Smooth muscle cell (in vitro differentiated cells): ENCODE measurements around the gene ACOX3. TPM values are rescaled to one million over a fixed set of nuclear protein-coding genes. Genes with fewer than 3 reads are reported as not detected.

Source experiments
- DNase-seq: peaks from one replicate; lab custom pipeline; 2025; ENCODE audit not compliant: unreplicated experiment; lab: John Stamatoyannopoulos, UW
- H2AFZ ChIP-seq: fragments of 200-600 bp; sonication (generic); 2 replicates; pipeline ENCODE4 v1.6.0; 2016; ENCODE audit warnings: antibody characterized with exemption, low read depth, mild to moderate bottlenecking
- H3F3A ChIP-seq: fragments of 200-600 bp; sonication (generic); 2 replicates; pipeline ENCODE4 v1.6.0; 2017; ENCODE audit warnings: antibody characterized with exemption, low read depth
- H3K27ac ChIP-seq: fragments of 200-600 bp; sonication (generic); 2 replicates; pipeline ENCODE4 v1.5.1; 2016; ENCODE audit warnings: low read depth, mild to moderate bottlenecking
- H3K27me3 ChIP-seq: fragments of 200-600 bp; sonication (generic); 2 replicates; pipeline ENCODE4 v1.6.1; 2016; ENCODE audit warnings: low read depth, mild to moderate bottlenecking
- H3K36me3 ChIP-seq: fragments of 200-600 bp; sonication (generic); 2 replicates; pipeline ENCODE4 v1.5.1; 2016; ENCODE audit warnings: low read depth
- H3K4me1 ChIP-seq: fragments of 200-600 bp; sonication (generic); 2 replicates; pipeline ENCODE4 v1.5.1; 2016; ENCODE audit warnings: low read depth
- H3K4me2 ChIP-seq: fragments of 200-600 bp; sonication (generic); 2 replicates; pipeline ENCODE4 v1.6.0; 2016; ENCODE audit warnings: mild to moderate bottlenecking
- H3K4me3 ChIP-seq: fragments of 200-600 bp; sonication (generic); 2 replicates; pipeline ENCODE4 v1.5.1; 2016; ENCODE audit warnings: mild to moderate bottlenecking
- H3K79me2 ChIP-seq: fragments of 200-600 bp; sonication (generic); 2 replicates; pipeline ENCODE4 v1.6.0; 2016; ENCODE audit warnings: low read depth, mild to moderate bottlenecking
- H3K9ac ChIP-seq: fragments of 200-600 bp; sonication (generic); 2 replicates; pipeline ENCODE4 v1.6.0; 2016; ENCODE audit warnings: low read depth
- H3K9me3 ChIP-seq: fragments of 200-600 bp; sonication (generic); replicated peaks from 2 replicates; pipeline ENCODE4 v1.5.1; 2016; ENCODE audit warnings: low read depth
- H4K20me1 ChIP-seq: fragments of 200-600 bp; sonication (generic); 2 replicates; pipeline ENCODE4 v1.6.0; 2016; ENCODE audit warnings: low read depth
- CTCF ChIP-seq: fragments of 200-600 bp; sonication (generic); IDR thresholded peaks from 2 replicates; pipeline ENCODE4 v1.5.1; 2017; ENCODE audit warnings: borderline replicate concordance, mild to moderate bottlenecking, antibody characterized with exemption; ENCODE audit not compliant: insufficient read depth, poor library complexity, severe bottlenecking
- WGBS: methylation state at CpG from one replicate; pipeline ENCODE4 v1.1.7; 2016; ENCODE audit warnings: low lambda C conversion rate; 5-methylcytosine and 5-hydroxymethylcytosine counted together
- polyA plus RNA-seq: library from polyadenylated mRNA; unstranded; fragments of >200 nt; fragmentation: Nextera tagmentation; extraction: Ambion mirVana; gene quantifications from 2 replicates; pipeline ENCODE4 v1.2.1, GENCODE V29; 2016
- total RNA-seq: library from RNA; depleted of rRNA; stranded (reverse); fragments of >200 nt; gene quantifications from 2 replicates; pipeline ENCODE4 v1.2.3, GENCODE V29; 2014

Gene ACOX3
- total and polyA plus RNA-seq, 2 experiments from 2014 or later, result 25.0 to 27.9 TPM

GRCh38 chr4:8477095-8477635, 36.6 kb upstream of the ACOX3 start:
- no peak overlapping the region for H3K4me2 ChIP-seq
- no peaks in the 10 kb centered on the region for H3K79me2 ChIP-seq
- TF ChIP-seq CTCF, result no peak
- no peak overlapping the region for H3K4me3 ChIP-seq
- no peak overlapping the region for H3K9ac ChIP-seq
- 98% methylated on average over 16 of the region's 16 CpGs for WGBS
- H3F3A ChIP-seq, result no peaks in the 10 kb centered on the region
- H3K27ac ChIP-seq, result no peak overlapping the region
- DNase-seq, result no peak
- H3K4me1 ChIP-seq, result no peaks in the 10 kb centered on the region
- H3K9me3 ChIP-seq, result no peaks in the 10 kb centered on the region
- no peaks in the 10 kb centered on the region for H3K36me3 ChIP-seq
- H4K20me1 ChIP-seq, result peaks cover 3% of the 10 kb centered on the region
- no peaks in the 10 kb centered on the region for H3K27me3 ChIP-seq
- no peak overlapping the region for H2AFZ ChIP-seq

GRCh38 chr4:8475751-8476575, 35.4 kb upstream of the ACOX3 start:
- no peaks in the 10 kb centered on the region for H3K36me3 ChIP-seq
- TF ChIP-seq CTCF, result no peak
- 92% methylated on average over 29 of the region's 29 CpGs for WGBS
- no peaks in the 10 kb centered on the region for H3K9me3 ChIP-seq
- H4K20me1 ChIP-seq, result peaks cover 3% of the 10 kb centered on the region
- no peak overlapping the region for H3K27ac ChIP-seq
- H3K4me2 ChIP-seq, result no peak overlapping the region
- no peak overlapping the region for H3K9ac ChIP-seq
- H3K79me2 ChIP-seq, result no peaks in the 10 kb centered on the region
- no peak overlapping the region for H3K4me3 ChIP-seq
- H2AFZ ChIP-seq, result no peak overlapping the region
- no peaks in the 10 kb centered on the region for H3F3A ChIP-seq
- no peak for DNase-seq
- no peaks in the 10 kb centered on the region for H3K27me3 ChIP-seq
- H3K4me1 ChIP-seq, result no peaks in the 10 kb centered on the region

- Histone ChIP-seq H3K9ac (no peak overlapping the region), H2AFZ (no peak overlapping the region), H3K4me3 (no peak overlapping the region), H3K9me3 (no peaks in the 10 kb centered on the region), H3K27me3 (no peaks in the 10 kb centered on the region), H3K4me1 (no peaks in the 10 kb centered on the region), H3F3A (no peaks in the 10 kb centered on the region), H3K79me2 (no peaks in the 10 kb centered on the region), H3K4me2 (no peak overlapping the region), H3K27ac (no peak overlapping the region), H3K36me3 (no peaks in the 10 kb centered on the region), H4K20me1 (peaks cover 4% of the 10 kb centered on the region)
- no peak for DNase-seq
- no peak for TF ChIP-seq CTCF
- WGBS, result 98% methylated on average over 13 of the region's 13 CpGs
These were observed 34.3 kb upstream of the ACOX3 start for GRCh38 chr4:8474856-8475255.
